Esophagus (tissue), 2 donors: ENCODE results near the gene WARS2. TPM values are rescaled to one million over a fixed set of nuclear protein-coding genes. Genes with fewer than 3 reads are reported as not detected.

Source experiments
- H3K27ac ChIP-seq, 2 donors: one replicate each; pipeline ENCODE4 v1.5.1; 2013; ENCODE audit warnings: low read depth in 2 of 2, mild to moderate bottlenecking in 2 of 2, inconsistent platforms in 1 of 2, low read length in 1 of 2, moderate library complexity in 1 of 2
- H3K27me3 ChIP-seq, 2 donors: one replicate each; pipeline ENCODE4 v1.6.1; 2013; ENCODE audit warnings: low read length in 2 of 2, control low read depth in 1 of 2, mild to moderate bottlenecking in 1 of 2; ENCODE audit not compliant: insufficient read depth in 2 of 2, control insufficient read depth in 1 of 2
- H3K36me3 ChIP-seq, 2 donors: one replicate each; pipeline ENCODE4 v1.6.1; 2013; ENCODE audit warnings: low read length in 1 of 2; ENCODE audit not compliant: control insufficient read depth in 2 of 2, insufficient read depth in 2 of 2
- H3K4me1 ChIP-seq, 2 donors: one replicate each; pipeline ENCODE4 v1.6.1; 2013; ENCODE audit warnings: low read length in 1 of 2; ENCODE audit not compliant: control insufficient read depth in 2 of 2, insufficient read depth in 2 of 2
- H3K4me3 ChIP-seq, 2 donors: one replicate each; pipeline ENCODE4 v1.5.1; 2013; ENCODE audit warnings: low read length in 2 of 2, mild to moderate bottlenecking in 2 of 2, low read depth in 1 of 2, moderate library complexity in 1 of 2
- H3K9me3 ChIP-seq, 2 donors: one replicate each; pipeline ENCODE4 v1.6.1; 2013; ENCODE audit warnings: mild to moderate bottlenecking in 2 of 2, low read depth in 1 of 2, low read length in 1 of 2, moderate library complexity in 1 of 2; ENCODE audit not compliant: control insufficient read depth in 2 of 2, insufficient read depth in 1 of 2
- WGBS, 2 donors: extraction: QIAGEN DNeasy Blood & Tissue Kit; methylation state at CpG; one replicate each; pipeline ENCODE4 v1.1.7; 2013; 5-methylcytosine and 5-hydroxymethylcytosine counted together
- polyA plus RNA-seq, 2 donors: library from polyadenylated mRNA; stranded (reverse); fragments of 200-250 nt; gene quantifications; one replicate each; pipeline ENCODE4 v1.2.3, GENCODE V29; 2013
- donor health status: healthy with polysubstance abuse.
- donor health status: Bipolar disorder and iron deficiency.

The WARS2 gene
- polyA plus RNA-seq, 2 donors: 3.4 to 5.0 TPM

- Histone ChIP-seq H3K27me3 (no peaks in the 10 kb centered on the region), H3K27ac (no peak overlapping the region), H3K36me3 (no peaks in the 10 kb centered on the region), H3K9me3 (no peaks in the 10 kb centered on the region), H3K4me3 (no peak overlapping the region), H3K4me1 (no peaks in the 10 kb centered on the region)
- WGBS, 2 donors: 85 to 91% methylated on average over 7 of the region's 7 CpGs
Measured at GRCh38 chr1:119102051-119102450, 38.4 kb downstream of the WARS2 start.

GRCh38 chr1:119101563-119101962, 38.9 kb downstream of the WARS2 start:
- H3K36me3 ChIP-seq: no peaks in the 10 kb centered on the region
- H3K27ac ChIP-seq: no peak overlapping the region
- no peaks in the 10 kb centered on the region for H3K9me3 ChIP-seq
- no peaks in the 10 kb centered on the region for H3K4me1 ChIP-seq
- WGBS, 2 donors: 78 to 89% methylated on average over 1 of the region's 1 CpG
- no peaks in the 10 kb centered on the region for H3K27me3 ChIP-seq
- H3K4me3 ChIP-seq: no peak overlapping the region

GRCh38 chr1:119099775-119100174, 40.7 kb downstream of the WARS2 start:
- Histone ChIP-seq H3K4me1 (no peaks in the 10 kb centered on the region), H3K36me3 (no peaks in the 10 kb centered on the region), H3K27ac (no peak overlapping the region), H3K4me3 (no peak overlapping the region), H3K9me3 (no peaks in the 10 kb centered on the region), H3K27me3 (no peaks in the 10 kb centered on the region)

- H3K36me3 ChIP-seq: no peaks in the 10 kb centered on the region
- no peak overlapping the region for H3K27ac ChIP-seq
- H3K4me1 ChIP-seq: no peaks in the 10 kb centered on the region
- WGBS, 2 donors: 89 to 93% methylated on average over 3 of the region's 3 CpGs
- no peak overlapping the region for H3K4me3 ChIP-seq
- H3K27me3 ChIP-seq: no peaks in the 10 kb centered on the region
- no peaks in the 10 kb centered on the region for H3K9me3 ChIP-seq
Measured at GRCh38 chr1:119097380-119097779, 43.1 kb downstream of the WARS2 start.

- 78 to 92% methylated on average over 1 of the region's 1 CpG for WGBS, 2 donors
- Histone ChIP-seq H3K27me3 (no peaks in the 10 kb centered on the region), H3K4me3 (no peak overlapping the region), H3K36me3 (no peaks in the 10 kb centered on the region), H3K9me3 (no peaks in the 10 kb centered on the region), H3K27ac (no peak overlapping the region), H3K4me1 (no peaks in the 10 kb centered on the region)
Measured at GRCh38 chr1:119093721-119094120, 46.7 kb downstream of the WARS2 start.

GRCh38 chr1:119091618-119092017, 48.8 kb downstream of the WARS2 start:
- no peaks in the 10 kb centered on the region for H3K36me3 ChIP-seq
- WGBS, 2 donors: 78 to 85% methylated on average over 4 of the region's 4 CpGs
- no peaks in the 10 kb centered on the region for H3K4me1 ChIP-seq

GRCh38 chr1:119090250-119090649, 50.2 kb downstream of the WARS2 start:
- Histone ChIP-seq H3K4me3 (no peak overlapping the region), H3K36me3 (no peaks in the 10 kb centered on the region), H3K9me3 (no peaks in the 10 kb centered on the region), H3K27ac (no peak overlapping the region), H3K4me1 (no peaks in the 10 kb centered on the region), H3K27me3 (no peaks in the 10 kb centered on the region)
- 96 to 98% methylated on average over 3 of the region's 3 CpGs for WGBS, 2 donors

More at GRCh38 chr1:119091618-119092017, 48.8 kb downstream of the WARS2 start:
- Histone ChIP-seq H3K27me3 (no peaks in the 10 kb centered on the region), H3K4me3 (no peak overlapping the region), H3K27ac (no peak overlapping the region), H3K9me3 (no peaks in the 10 kb centered on the region)

GRCh38 chr1:119086830-119087229, 53.6 kb downstream of the WARS2 start:
- H3K4me3 ChIP-seq: no peak overlapping the region
- no peaks in the 10 kb centered on the region for H3K9me3 ChIP-seq
- no peaks in the 10 kb centered on the region for H3K4me1 ChIP-seq
- no peaks in the 10 kb centered on the region for H3K27me3 ChIP-seq
- H3K36me3 ChIP-seq: no peaks in the 10 kb centered on the region
- WGBS, 2 donors: 79 to 85% methylated on average over 2 of the region's 2 CpGs
- no peak overlapping the region for H3K27ac ChIP-seq

- Histone ChIP-seq H3K27me3 (no peaks in the 10 kb centered on the region), H3K4me1 (no peaks in the 10 kb centered on the region), H3K9me3 (no peaks in the 10 kb centered on the region), H3K4me3 (no peak overlapping the region), H3K27ac (no peak overlapping the region), H3K36me3 (no peaks in the 10 kb centered on the region)
- WGBS, 2 donors: 84 to 90% methylated on average over 10 of the region's 10 CpGs
Measured at GRCh38 chr1:119084798-119085197, 55.7 kb downstream of the WARS2 start.

GRCh38 chr1:119083980-119084379, 56.5 kb downstream of the WARS2 start:
- Histone ChIP-seq H3K27me3 (no peaks in the 10 kb centered on the region), H3K27ac (no peak overlapping the region), H3K4me1 (no peaks in the 10 kb centered on the region), H3K36me3 (no peaks in the 10 kb centered on the region), H3K9me3 (no peaks in the 10 kb centered on the region), H3K4me3 (no peak overlapping the region)
- WGBS, 2 donors: 80 to 84% methylated on average over 6 of the region's 6 CpGs
